ENCODE data around the gene NXPH1. TPM values are rescaled to one million over a fixed set of nuclear protein-coding genes. Genes with fewer than 3 reads are reported as not detected.

NXPH1 gene
- total and polyA plus RNA-seq, 2 experiments from 2014 or later = 0.45 to 3.0 TPM

DNA sequence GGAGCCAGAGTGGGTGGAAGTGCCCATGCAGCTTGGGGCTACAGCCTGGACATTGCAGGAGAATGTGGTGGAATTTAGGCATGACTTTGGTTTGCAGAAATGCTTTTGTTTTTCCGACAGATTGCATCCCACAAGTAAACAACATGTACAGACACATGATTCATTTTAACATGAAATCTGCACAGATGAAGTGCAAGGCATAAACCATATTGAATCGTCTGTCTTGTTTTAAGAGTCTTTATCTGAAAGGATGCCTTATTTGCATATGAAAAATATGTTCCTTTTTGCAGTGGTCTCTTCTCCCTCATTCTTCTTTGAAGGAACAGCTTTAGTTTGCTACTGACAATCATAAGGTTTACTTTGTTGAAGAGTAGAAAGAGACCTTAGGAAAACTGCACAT lies 94.9 kb downstream of the NXPH1 start (continued):
- TF ChIP-seq, protein P1, sequence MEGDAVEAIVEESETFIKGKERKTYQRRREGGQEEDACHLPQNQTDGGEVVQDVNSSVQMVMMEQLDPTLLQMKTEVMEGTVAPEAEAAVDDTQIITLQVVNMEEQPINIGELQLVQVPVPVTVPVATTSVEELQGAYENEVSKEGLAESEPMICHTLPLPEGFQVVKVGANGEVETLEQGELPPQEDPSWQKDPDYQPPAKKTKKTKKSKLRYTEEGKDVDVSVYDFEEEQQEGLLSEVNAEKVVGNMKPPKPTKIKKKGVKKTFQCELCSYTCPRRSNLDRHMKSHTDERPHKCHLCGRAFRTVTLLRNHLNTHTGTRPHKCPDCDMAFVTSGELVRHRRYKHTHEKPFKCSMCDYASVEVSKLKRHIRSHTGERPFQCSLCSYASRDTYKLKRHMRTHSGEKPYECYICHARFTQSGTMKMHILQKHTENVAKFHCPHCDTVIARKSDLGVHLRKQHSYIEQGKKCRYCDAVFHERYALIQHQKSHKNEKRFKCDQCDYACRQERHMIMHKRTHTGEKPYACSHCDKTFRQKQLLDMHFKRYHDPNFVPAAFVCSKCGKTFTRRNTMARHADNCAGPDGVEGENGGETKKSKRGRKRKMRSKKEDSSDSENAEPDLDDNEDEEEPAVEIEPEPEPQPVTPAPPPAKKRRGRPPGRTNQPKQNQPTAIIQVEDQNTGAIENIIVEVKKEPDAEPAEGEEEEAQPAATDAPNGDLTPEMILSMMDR (conservative IDR thresholded peaks at IDR 0.05; ENCODE audit: low read depth in 2 of 2) = no peak
- TF ChIP-seq STAT1 (IDR thresholded peaks at IDR 0.05; ENCODE audit: unreplicated experiment) = no peak
- TF ChIP-seq, protein P2, sequence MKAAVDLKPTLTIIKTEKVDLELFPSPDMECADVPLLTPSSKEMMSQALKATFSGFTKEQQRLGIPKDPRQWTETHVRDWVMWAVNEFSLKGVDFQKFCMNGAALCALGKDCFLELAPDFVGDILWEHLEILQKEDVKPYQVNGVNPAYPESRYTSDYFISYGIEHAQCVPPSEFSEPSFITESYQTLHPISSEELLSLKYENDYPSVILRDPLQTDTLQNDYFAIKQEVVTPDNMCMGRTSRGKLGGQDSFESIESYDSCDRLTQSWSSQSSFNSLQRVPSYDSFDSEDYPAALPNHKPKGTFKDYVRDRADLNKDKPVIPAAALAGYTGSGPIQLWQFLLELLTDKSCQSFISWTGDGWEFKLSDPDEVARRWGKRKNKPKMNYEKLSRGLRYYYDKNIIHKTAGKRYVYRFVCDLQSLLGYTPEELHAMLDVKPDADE (IDR thresholded peaks at IDR 0.05) = no peak
- TF ChIP-seq, protein P3, sequence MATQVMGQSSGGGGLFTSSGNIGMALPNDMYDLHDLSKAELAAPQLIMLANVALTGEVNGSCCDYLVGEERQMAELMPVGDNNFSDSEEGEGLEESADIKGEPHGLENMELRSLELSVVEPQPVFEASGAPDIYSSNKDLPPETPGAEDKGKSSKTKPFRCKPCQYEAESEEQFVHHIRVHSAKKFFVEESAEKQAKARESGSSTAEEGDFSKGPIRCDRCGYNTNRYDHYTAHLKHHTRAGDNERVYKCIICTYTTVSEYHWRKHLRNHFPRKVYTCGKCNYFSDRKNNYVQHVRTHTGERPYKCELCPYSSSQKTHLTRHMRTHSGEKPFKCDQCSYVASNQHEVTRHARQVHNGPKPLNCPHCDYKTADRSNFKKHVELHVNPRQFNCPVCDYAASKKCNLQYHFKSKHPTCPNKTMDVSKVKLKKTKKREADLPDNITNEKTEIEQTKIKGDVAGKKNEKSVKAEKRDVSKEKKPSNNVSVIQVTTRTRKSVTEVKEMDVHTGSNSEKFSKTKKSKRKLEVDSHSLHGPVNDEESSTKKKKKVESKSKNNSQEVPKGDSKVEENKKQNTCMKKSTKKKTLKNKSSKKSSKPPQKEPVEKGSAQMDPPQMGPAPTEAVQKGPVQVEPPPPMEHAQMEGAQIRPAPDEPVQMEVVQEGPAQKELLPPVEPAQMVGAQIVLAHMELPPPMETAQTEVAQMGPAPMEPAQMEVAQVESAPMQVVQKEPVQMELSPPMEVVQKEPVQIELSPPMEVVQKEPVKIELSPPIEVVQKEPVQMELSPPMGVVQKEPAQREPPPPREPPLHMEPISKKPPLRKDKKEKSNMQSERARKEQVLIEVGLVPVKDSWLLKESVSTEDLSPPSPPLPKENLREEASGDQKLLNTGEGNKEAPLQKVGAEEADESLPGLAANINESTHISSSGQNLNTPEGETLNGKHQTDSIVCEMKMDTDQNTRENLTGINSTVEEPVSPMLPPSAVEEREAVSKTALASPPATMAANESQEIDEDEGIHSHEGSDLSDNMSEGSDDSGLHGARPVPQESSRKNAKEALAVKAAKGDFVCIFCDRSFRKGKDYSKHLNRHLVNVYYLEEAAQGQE (IDR thresholded peaks at IDR 0.05; ENCODE audit: unreplicated experiment) = no peak

DNA sequence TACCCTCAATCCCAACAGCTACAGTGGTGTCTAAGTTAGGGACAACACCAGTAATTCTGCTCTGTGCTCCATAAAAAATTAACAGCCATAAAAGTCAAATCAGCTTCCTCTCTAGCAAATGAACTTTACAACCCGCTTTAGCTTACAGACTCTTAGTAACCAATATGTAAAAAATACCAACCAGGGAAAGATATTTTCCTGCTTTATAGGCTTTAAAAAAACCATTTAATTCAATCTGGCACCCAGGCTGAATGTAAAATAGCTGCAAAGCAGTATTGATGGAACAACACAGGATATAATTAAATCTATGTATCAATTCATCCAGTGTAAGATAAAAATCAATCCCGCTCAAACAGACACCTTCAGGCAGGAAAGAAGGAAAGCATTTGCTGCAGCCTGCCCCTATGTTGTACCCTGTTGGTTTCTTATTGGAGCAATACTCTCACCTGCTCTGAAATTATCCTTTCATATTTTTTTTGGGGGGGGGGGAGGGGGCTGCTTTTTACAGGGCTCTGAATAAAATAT lies 98.6 kb downstream of the NXPH1 start:
- no peak overlapping the region for H3K27ac ChIP-seq (ENCODE audit: low read depth)
- no peaks in the 10 kb centered on the region for H3K36me3 ChIP-seq (ENCODE audit: insufficient read depth)
- no peaks in the 10 kb centered on the region for H3K27me3 ChIP-seq (ENCODE audit: insufficient read depth)
- no peaks in the 10 kb centered on the region for H3F3A ChIP-seq (replicated peaks; ENCODE audit: low read depth)
- no peaks in the 10 kb centered on the region for H4K20me1 ChIP-seq (replicated peaks; ENCODE audit: insufficient read depth)
- Mint-ChIP-seq H3K4me3 (no peak overlapping the region), H3K36me3 (ENCODE audit: low read depth) (no peaks in the 10 kb centered on the region), H3K9me3 (no peaks in the 10 kb centered on the region), H3K27ac (no peak overlapping the region), H3K27me3 (ENCODE audit: insufficient read depth, low read depth, poor library complexity) (no peaks in the 10 kb centered on the region), H3K4me1 (no peaks in the 10 kb centered on the region)
- no peak overlapping the region for H3K4me2 ChIP-seq
- DNase-seq (ENCODE audit: low spot score) (no peak), ATAC-seq (no peak)
- H2AFZ ChIP-seq = no peak overlapping the region
- H3K4me3 ChIP-seq = no peak overlapping the region
- 0 out of 2 replicates have a peak, but pooled peaks cover 3% of the 10 kb centered on the region for H3K9me2 ChIP-seq (ENCODE audit: insufficient read depth)
- TF ChIP-seq, protein P4, sequence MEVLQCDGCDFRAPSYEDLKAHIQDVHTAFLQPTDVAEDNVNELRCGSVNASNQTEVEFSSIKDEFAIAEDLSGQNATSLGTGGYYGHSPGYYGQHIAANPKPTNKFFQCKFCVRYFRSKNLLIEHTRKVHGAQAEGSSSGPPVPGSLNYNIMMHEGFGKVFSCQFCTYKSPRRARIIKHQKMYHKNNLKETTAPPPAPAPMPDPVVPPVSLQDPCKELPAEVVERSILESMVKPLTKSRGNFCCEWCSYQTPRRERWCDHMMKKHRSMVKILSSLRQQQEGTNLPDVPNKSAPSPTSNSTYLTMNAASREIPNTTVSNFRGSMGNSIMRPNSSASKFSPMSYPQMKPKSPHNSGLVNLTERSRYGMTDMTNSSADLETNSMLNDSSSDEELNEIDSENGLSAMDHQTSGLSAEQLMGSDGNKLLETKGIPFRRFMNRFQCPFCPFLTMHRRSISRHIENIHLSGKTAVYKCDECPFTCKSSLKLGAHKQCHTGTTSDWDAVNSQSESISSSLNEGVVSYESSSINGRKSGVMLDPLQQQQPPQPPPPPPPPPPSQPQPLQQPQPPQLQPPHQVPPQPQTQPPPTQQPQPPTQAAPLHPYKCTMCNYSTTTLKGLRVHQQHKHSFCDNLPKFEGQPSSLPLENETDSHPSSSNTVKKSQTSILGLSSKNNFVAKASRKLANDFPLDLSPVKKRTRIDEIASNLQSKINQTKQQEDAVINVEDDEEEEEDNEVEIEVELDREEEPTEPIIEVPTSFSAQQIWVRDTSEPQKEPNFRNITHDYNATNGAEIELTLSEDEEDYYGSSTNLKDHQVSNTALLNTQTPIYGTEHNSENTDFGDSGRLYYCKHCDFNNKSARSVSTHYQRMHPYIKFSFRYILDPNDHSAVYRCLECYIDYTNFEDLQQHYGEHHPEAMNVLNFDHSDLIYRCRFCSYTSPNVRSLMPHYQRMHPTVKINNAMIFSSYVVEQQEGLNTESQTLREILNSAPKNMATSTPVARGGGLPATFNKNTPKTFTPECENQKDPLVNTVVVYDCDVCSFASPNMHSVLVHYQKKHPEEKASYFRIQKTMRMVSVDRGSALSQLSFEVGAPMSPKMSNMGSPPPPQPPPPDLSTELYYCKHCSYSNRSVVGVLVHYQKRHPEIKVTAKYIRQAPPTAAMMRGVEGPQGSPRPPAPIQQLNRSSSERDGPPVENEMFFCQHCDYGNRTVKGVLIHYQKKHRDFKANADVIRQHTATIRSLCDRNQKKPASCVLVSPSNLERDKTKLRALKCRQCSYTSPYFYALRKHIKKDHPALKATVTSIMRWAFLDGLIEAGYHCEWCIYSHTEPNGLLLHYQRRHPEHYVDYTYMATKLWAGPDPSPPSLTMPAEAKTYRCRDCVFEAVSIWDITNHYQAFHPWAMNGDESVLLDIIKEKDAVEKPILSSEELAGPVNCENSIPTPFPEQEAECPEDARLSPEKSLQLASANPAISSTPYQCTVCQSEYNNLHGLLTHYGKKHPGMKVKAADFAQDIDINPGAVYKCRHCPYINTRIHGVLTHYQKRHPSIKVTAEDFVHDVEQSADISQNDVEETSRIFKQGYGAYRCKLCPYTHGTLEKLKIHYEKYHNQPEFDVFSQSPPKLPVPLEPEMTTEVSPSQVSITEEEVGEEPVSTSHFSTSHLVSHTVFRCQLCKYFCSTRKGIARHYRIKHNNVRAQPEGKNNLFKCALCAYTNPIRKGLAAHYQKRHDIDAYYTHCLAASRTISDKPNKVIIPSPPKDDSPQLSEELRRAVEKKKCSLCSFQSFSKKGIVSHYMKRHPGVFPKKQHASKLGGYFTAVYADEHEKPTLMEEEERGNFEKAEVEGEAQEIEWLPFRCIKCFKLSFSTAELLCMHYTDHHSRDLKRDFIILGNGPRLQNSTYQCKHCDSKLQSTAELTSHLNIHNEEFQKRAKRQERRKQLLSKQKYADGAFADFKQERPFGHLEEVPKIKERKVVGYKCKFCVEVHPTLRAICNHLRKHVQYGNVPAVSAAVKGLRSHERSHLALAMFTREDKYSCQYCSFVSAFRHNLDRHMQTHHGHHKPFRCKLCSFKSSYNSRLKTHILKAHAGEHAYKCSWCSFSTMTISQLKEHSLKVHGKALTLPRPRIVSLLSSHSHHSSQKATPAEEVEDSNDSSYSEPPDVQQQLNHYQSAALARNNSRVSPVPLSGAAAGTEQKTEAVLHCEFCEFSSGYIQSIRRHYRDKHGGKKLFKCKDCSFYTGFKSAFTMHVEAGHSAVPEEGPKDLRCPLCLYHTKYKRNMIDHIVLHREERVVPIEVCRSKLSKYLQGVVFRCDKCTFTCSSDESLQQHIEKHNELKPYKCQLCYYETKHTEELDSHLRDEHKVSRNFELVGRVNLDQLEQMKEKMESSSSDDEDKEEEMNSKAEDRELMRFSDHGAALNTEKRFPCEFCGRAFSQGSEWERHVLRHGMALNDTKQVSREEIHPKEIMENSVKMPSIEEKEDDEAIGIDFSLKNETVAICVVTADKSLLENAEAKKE (CRISPR knock-in tag; IDR thresholded peaks at IDR 0.05) = no peak
- TF ChIP-seq ZNF114 (CRISPR knock-in tag; IDR thresholded peaks at IDR 0.05) (no peak), STAT1 (IDR thresholded peaks at IDR 0.05; ENCODE audit: unreplicated experiment) (no peak), EZH2 (IDR thresholded peaks at IDR 0.05; ENCODE audit: low read depth, unreplicated experiment) (no peak), POLR2AphosphoS5 (IDR thresholded peaks at IDR 0.05; ENCODE audit: low read depth) (no peak), EZH2phosphoT487 (IDR thresholded peaks at IDR 0.05; ENCODE audit: unreplicated experiment) (no peak), JUNB (IDR thresholded peaks at IDR 0.05; ENCODE audit: unreplicated experiment) (no peak)
- TF ChIP-seq, protein P2 (IDR thresholded peaks at IDR 0.05) = no peak
- no peaks in the 10 kb centered on the region for H3K4me1 ChIP-seq (ENCODE audit: insufficient read depth)
- H3K79me2 ChIP-seq (replicated peaks; ENCODE audit: insufficient read depth) = no peaks in the 10 kb centered on the region
